Motor neuron (in vitro differentiated cells): Measurements from ENCODE around the gene INPP5B. TPM values are rescaled to one million over a fixed set of nuclear protein-coding genes. Genes with fewer than 3 reads are reported as not detected.
A peak's percentile ranks its signal among the peaks of the same experiment; 100 is the strongest.
"Not testable (repeated sequence)": the region's sequence is repeated elsewhere in the genome, so short reads cannot be mapped to it uniquely, and the experiment has no call there.

ENCODE experiments used
- ATAC-seq, 8 experiments: fragments of 200-7000 bp; cut with Tn5 transposase; replicated peaks in 6 of 8; 2 replicates each; pipeline ENCODE4 v1.8.0; 2021; ENCODE audit warnings: mild to moderate bottlenecking in 8 of 8, moderate library complexity in 8 of 8
- H3K27ac ChIP-seq, 2 donors: fragments of 250-450 bp; sonication (Bioruptor Pico); 2 replicates each; pipeline ENCODE4 v1.9.0; 2021; ENCODE audit warnings: antibody characterized with exemption in 2 of 2, mild to moderate bottlenecking in 2 of 2, moderate library complexity in 1 of 2
- H3K4me1 ChIP-seq, 2 donors: fragments of 250-450 bp; sonication (Bioruptor Pico); replicated peaks in 1 of 2; 2 replicates each; pipeline ENCODE4 v1.6.1; 2021; ENCODE audit warnings: antibody characterized with exemption in 2 of 2, mild to moderate bottlenecking in 2 of 2, moderate library complexity in 1 of 2
- H3K4me3 ChIP-seq, 5 donors: fragments of 250-450 bp; sonication (Bioruptor Pico); 2 replicates each; pipeline ENCODE4 v1.9.0; 2021; ENCODE audit warnings: antibody characterized with exemption in 5 of 5, mild to moderate bottlenecking in 5 of 5, moderate library complexity in 4 of 5
- WGBS, 10 experiments: fragments of 450-650 bp; shearing (Covaris generic); methylation state at CpG; one replicate each; pipeline ENCODE4 v1.0.0; 2022; 5-methylcytosine and 5-hydroxymethylcytosine counted together
- in situ Hi-C, 9 experiments: fragments of 400-800 bp; cut with MboI; loops; one replicate each; pipeline ENCODE4 v1.15.0; 2021; ENCODE audit warnings: low sequenced_read_pairs in 9 of 9, low pct_unique_long_range_greater_than_20kb in 2 of 9; ENCODE audit not compliant: unreplicated experiment in 9 of 9
- total RNA-seq, 8 experiments: library from RNA; unstranded; fragments of 300-600 nt; gene quantifications; 2 replicates each; pipeline versions ENCODE4 v1.2.3 to v1.2.4, GENCODE V29; 2022

INPP5B gene
- total RNA-seq, 8 experiments from 2014 or later, result 14.9 to 24.1 (median 20.6) TPM

DNA sequence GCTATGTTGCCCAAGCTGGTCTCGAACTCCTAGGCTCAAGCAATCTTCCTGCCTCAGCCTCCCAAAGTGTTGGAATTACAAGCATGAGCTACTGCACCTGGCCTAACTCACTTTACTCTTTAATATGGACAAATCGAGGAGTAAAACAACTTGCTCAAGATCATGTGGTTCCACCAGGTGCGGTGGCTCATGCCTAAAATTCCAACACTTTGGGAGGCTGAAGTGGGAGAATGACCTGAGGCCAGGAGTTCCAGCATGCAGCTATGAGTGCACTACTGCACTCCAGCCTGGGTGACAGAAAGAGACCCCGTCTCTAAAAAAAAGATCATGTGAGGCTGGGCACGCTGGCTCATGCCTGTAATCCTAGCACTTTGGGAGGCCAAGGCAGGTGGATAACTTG lies 2.0 kb downstream of the INPP5B start:
- Histone ChIP-seq H3K4me3 (no peak overlapping the region), H3K4me1 (peaks cover 11 to 12% of the 10 kb centered on the region in 2 donors), H3K27ac (no peak overlapping the region)
- in situ Hi-C loops, result no loop called here
- 81 to 100% (median 94%) methylated on average over 2 to 5 of the region's 5 CpGs; no CpG with 5 or more reads in 6 of the 10 experiments for WGBS, 10 experiments
- no peak for ATAC-seq

DNA sequence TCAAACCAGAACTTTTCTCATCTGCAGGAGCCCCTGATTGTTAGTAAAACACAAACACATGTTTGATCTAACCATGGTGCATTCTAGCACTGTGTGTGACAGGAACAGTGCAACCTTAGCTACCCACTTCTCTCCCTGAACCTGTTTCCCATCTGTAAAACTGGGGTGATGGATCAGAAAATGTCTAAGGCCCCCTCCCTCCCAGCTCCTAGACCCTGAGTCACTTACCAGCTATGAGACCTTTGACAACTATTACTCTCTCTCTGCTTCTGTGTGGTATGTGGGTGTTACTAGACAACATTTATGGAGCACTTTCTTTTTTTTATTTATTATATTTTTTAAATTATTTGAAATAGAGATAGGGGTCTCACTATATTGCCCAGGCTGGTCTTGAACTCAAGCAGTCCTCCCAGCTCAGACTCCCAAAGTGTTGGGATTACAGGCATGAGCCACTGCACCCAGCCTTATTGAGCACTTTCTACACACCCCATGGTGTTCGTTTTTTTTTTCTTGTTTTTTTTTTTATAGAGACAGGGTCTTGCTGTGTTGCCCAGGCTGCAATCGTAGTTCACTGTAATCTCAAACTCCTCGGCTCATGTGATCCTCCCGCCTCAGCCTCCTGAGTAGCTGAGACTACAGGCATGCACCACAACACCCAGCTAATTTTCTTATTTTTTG lies 2.6 kb downstream of the INPP5B start:
- ATAC-seq, result no peak

DNA sequence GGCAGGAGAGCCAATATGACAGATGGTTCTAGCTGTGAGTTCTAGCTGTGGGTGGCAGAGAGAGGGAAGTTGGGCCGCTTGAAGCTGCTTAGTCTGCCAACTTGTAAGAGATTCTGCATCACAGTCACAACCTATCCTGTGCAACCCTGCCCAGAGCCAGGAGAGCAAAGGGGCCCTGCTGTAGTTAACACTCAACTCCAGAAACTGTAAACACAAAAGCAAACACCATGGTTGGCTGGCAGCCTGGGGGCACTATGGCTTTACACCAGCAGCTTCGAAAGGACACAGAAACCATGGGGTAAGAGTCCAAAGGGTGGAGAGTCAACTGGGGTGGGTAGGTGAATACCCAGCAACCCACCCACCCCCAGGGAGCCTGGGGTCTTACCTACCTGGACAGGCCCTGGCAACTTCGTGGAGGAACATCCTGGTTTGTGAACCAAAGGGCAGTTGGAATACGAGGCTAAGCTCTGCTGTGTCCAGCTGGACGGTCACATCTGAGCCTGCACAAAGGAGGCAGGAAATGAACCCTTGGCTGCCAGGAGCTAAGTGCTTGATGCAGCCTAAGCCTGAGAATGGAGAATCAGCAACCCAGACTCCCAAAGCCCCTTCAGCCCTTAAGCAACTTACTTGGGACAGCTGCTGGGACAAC lies 6.4 kb downstream of the INPP5B start:
- peak in 1 of 8 experiments; percentile 90 for ATAC-seq
- H3K4me1 ChIP-seq, result peaks cover 1 to 3% of the 10 kb centered on the region in 2 donors
- H3K4me3 ChIP-seq, result no peak overlapping the region
- no peak overlapping the region for H3K27ac ChIP-seq
- 74 to 100% (median 78%) methylated on average over 1 to 5 of the region's 5 CpGs; no CpG with 5 or more reads in 3 of the 10 experiments for WGBS, 10 experiments
- in situ Hi-C loops, result no loop called here

More for the DNA sequence above, 2.6 kb downstream of the INPP5B start:
- H3K27ac ChIP-seq, result no peak overlapping the region
- H3K4me1 ChIP-seq, result peaks cover 11 to 12% of the 10 kb centered on the region in 2 donors
- in situ Hi-C loops, result no loop called here
- no peak overlapping the region for H3K4me3 ChIP-seq
- 46 to 100% (median 89%) methylated on average over 1 to 4 of the region's 4 CpGs for WGBS, 10 experiments

DNA sequence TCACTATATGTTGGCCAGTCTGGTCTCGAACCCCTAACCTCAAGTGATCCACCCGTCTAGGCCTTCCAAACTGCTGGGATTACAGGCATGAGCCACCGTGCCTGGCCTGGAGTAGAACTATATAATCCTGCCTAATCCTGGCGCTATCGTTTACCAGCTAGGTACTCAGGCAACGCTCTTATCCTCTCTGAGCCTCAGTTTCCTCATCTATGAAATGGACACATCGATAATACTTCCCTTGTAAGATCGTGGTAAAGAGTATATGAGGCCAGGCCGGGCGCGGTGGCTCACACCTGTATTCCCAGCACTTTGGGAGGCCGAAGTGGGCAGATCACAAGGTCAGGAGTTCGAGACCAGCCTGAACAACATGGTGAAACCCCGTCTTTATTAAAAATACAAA lies 10.1 kb downstream of the INPP5B start:
- H3K27ac ChIP-seq, H3K4me3 ChIP-seq, in situ Hi-C loops, ATAC-seq, H3K4me1 ChIP-seq: not testable (repeated sequence)
- WGBS, 10 experiments, result 80 to 100% (median 95%) methylated on average over 2 to 14 of the region's 14 CpGs; no CpG with 5 or more reads in 2 of the 10 experiments

DNA sequence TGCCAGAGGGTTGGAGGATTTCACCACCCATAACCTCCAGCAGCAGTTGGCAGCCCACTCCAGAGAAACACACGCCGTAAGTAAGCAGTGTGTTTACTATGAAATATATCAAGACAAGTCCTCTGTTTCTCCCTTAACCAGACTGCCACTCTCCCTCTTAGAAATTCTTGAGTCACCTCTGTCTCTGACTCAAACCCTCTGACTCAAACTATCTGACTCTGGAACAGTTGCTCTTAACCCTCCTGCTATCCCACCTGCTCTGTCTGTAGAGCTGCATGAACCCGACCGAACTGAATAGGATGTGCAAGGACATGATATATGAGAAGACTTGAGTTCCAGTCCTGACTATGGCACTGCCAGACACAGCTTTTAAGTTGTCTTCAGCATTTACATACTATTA lies 14.1 kb downstream of the INPP5B start:
- H3K27ac ChIP-seq, result no peak overlapping the region
- ATAC-seq, result no peak

DNA sequence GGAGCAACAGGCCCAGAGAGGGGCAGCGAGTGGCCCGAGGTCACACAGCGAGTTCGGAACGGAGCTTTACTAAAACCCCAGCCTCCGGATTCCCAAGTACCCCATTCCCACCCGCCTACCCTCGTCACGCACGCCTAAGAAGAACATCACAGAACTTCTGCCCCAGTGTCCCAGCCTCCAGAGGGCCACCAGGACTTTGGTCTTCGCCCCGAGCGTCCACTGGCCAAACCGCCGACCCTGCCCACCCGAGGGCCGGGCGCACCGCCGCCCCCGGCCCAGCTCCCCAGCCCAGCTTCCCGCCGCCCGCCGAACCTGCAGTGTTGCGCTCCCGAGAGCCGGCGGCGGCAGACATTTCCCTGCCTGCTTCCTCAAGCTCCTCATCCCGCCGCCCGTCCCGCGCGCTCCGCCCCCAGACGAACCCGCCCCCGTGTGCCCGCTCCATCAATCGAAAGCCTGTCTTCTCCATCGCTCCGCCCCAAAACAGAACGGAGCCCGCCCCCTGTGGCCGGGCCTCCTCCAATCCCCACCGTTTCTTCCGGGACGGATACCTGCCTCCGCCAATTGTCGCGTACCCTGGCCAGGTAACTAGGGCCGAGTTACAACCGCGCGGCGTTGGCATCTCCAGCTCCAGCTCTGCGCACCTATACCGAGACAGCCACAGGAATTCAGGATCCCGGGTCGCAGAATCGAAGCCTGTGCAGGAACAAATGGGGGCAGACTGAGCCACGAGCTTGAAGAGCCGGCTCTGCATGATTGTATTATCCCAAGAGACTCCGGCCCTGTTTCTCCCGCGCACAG lies 15.3 kb downstream of the INPP5B start:
- Histone ChIP-seq H3K4me1 (peaks cover 6 to 8% of the 10 kb centered on the region in 2 donors), H3K4me3 (peak overlapping the region; percentile 44 to 68 (median 60)), H3K27ac (peak overlapping the region; percentile 18 to 33)
- in situ Hi-C loops, result no loop called here
- 0 to 6% (median 0%) methylated on average over 2 to 17 of the region's 68 CpGs; no CpG with 5 or more reads in 2 of the 10 experiments for WGBS, 10 experiments
- peak; percentile 98 to 100 (median 99) for ATAC-seq

More for the DNA sequence above, 14.1 kb downstream of the INPP5B start:
- 50 to 100% (median 79%) methylated on average over 2 to 4 of the region's 4 CpGs; no CpG with 5 or more reads in 3 of the 10 experiments for WGBS, 10 experiments
- in situ Hi-C loops, result no loop called here
- no peak overlapping the region for H3K4me3 ChIP-seq
- H3K4me1 ChIP-seq, result peaks cover 6 to 8% of the 10 kb centered on the region in 2 donors

DNA sequence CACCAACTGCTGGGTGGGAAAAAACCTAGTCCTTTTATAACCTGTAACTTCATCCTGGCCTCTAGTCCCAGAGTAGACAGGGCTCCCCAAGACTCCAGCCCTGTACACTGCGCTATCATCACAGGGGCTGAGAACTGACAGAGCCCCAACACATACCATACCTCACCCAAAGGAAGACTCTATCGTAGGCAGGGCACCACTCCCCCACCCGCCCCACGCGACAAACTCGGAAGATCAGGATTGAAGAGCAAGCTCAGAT lies 15.8 kb downstream of the INPP5B start:
- peaks cover 6 to 8% of the 10 kb centered on the region in 2 donors for H3K4me1 ChIP-seq
- peak overlapping the region; percentile 44 to 68 (median 60) for H3K4me3 ChIP-seq
- WGBS, 10 experiments, result 21 to 100% (median 22%) methylated on average over 1 to 5 of the region's 6 CpGs; no CpG with 5 or more reads in 7 of the 10 experiments
- ATAC-seq, result no peak
- H3K27ac ChIP-seq, result no peak overlapping the region
- in situ Hi-C loops, result no loop called here

DNA sequence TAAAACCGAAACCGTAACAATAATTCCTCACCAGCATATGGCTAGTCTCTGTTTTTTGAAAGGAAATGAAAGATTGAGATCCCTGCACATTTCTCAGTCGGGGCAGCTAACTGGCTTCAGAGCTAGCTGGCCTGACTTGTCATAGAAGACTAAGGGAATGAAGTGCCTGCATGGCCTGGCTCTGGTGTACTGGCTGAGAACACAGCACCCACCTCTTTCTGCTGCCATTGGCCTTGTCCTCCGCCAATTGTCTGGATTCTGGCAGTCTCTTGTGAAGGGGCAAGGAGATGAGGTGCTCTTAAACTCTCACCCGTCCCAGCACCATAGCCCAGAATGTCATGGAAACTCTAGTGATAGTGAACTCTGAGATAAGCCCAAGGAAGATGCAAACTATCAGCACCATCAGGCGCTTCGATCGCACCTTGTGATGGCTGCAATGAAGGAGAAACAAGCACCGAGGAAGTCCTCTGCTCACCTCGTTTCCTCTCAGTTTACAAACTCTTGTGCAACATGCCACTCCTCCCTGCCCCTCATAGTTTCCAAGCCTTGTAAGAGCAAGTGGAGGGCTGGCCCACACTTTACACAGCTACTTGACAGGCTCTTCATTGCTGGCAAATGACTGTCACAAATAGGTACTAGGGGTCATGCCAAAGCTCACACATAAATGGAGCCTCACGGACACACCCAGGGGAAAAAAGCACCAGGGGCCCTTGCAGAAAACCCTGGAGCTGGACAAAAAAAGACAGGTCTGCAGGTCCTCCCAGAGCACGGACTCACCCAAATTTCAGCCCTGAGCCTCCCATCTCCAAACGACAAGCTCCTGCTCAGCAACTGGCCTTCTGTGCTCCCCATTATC lies 16.4 kb downstream of the INPP5B start:
- peaks cover 6 to 8% of the 10 kb centered on the region in 2 donors for H3K4me1 ChIP-seq
- H3K4me3 ChIP-seq, result no peak overlapping the region
- 83 to 100% (median 87%) methylated on average over 2 to 12 of the region's 13 CpGs; no CpG with 5 or more reads in 3 of the 10 experiments for WGBS, 10 experiments
- H3K27ac ChIP-seq, result no peak overlapping the region
- ATAC-seq, result no peak
- in situ Hi-C loops, result no loop called here

DNA sequence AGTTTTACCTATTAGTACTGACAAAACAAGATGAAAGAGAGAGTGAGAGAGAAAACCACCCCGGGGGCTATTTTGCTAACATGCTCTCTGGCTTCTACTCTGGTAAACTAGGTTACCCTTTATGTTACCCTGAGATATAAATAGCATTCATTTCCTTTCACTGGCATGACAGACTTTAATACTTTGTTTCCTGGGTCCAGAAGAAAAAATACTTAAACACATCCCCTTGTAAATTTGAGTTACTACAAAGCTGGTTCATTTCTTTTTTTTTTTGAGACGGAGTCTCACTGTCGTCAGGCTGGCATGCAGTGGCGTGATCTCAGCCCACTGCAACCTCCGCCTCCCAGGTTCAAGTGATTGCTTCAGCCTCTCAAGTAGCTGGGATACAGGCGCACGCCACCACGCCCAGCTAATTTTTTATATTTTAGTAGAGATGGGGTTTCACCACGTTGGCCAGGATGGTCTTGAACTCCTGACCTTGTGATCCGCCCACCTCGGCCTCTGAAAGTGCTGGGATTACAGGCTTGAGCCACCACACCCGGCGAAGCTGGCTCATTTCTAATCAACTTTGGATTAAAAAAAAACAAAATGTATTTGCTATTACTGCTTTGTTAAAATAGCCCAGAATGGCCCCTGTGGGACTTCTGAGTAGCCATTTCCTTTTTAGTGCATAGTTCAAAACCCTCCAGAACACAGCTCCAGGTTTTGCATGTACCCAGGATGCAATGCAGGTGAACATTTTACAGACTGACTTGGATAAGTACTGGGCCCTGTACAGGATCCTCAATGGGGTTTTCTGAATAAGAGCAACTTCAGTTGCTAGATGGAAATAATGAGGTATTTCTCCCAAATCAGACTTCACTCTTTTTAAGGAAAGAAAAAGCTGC lies 20.6 kb downstream of the INPP5B start:
- Histone ChIP-seq H3K4me1 (peaks cover 2 to 3% of the 10 kb centered on the region in 2 donors), H3K4me3 (no peak overlapping the region), H3K27ac (no peak overlapping the region)
- 40 to 90% (median 82%) methylated on average over 1 to 13 of the region's 13 CpGs for WGBS, 10 experiments
- peak in 1 of 8 experiments; percentile 50 for ATAC-seq
- in situ Hi-C loops, result no loop called here

DNA sequence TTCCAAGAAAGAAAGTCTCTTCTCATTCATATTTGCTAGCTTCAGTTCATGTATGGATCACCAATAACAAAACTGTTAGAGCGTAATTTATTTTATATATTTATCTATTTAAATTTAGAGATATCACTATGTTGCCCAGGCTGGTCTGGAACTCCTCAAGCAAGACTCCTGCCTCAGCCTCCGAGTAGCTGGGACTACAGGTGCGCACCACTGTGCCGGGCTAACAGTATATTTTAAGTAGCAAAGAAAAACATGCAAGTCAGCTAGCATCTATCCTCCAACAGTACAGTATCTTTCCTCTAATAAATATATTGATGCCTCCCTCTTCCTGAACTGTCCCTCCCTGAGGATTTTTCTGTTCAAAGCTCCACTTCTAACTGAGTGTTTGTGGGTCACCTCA lies 21.5 kb downstream of the INPP5B start:
- Histone ChIP-seq H3K27ac (no peak overlapping the region), H3K4me3 (no peak overlapping the region), H3K4me1 (no peaks in the 10 kb centered on the region)
- in situ Hi-C loops, result no loop called here
- no peak for ATAC-seq
- WGBS, 10 experiments, result 54 to 91% (median 80%) methylated on average over 1 to 4 of the region's 4 CpGs

DNA sequence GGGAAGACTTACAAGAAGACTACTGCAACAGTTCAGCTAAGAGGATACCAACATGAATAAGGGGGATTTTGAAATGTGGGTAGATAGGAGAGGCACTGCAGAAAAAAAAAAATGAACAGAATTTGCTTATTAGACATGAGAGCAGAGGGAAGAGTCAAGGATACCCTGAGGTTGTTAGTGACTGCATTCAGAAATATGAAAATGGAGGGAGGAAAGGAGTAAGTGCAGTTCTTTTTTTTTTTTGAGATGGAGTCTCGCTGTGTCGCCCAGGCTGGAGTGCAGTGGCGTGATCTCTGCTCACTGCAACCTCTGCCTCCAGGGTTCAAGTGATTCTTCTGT lies 23.3 kb downstream of the INPP5B start:
- no peaks in the 10 kb centered on the region for H3K4me1 ChIP-seq
- H3K27ac ChIP-seq, result no peak overlapping the region
- in situ Hi-C loops, result no loop called here
- WGBS, 10 experiments, result 90 to 100% (median 94%) methylated on average over 2 to 3 of the region's 3 CpGs; no CpG with 5 or more reads in 5 of the 10 experiments
- H3K4me3 ChIP-seq, result no peak overlapping the region
- ATAC-seq, result no peak
